Uterus (tissue), 4 donors: ENCODE results near the gene FMN2. TPM values are rescaled to one million over a fixed set of nuclear protein-coding genes. Genes with fewer than 3 reads are reported as not detected.

Experiments used
- DNase-seq, 2 donors: peaks; one replicate each; pipeline ENCODE4 v3.0.0-alpha.2; 2019 to 2020
- H3K27ac ChIP-seq, 2 donors: fragments of 200-600 bp; sonication (generic); 1 replicate in 1 of 2; 2 replicates in 1 of 2; pipeline ENCODE4 v1.5.1; 2016 to 2018
- H3K27me3 ChIP-seq, 2 donors: fragments of 200-600 bp; sonication (generic); one replicate each; pipeline ENCODE4 v1.5.1; 2018 to 2019; ENCODE audit warnings: control low read depth in 1 of 2
- H3K36me3 ChIP-seq, 2 donors: fragments of 200-600 bp; sonication (generic); one replicate each; pipeline ENCODE4 v1.5.1; 2019; ENCODE audit warnings: control low read depth in 1 of 2
- H3K4me1 ChIP-seq, 2 donors: fragments of 200-600 bp; sonication (generic); one replicate each; pipeline ENCODE4 v1.5.1; 2018 to 2019; ENCODE audit warnings: control low read depth in 1 of 2
- H3K4me3 ChIP-seq, 2 donors: fragments of 200-600 bp; sonication (generic); 1 replicate in 1 of 2; 2 replicates in 1 of 2; pipeline ENCODE4 v1.5.1; 2018 to 2019; ENCODE audit warnings: mild to moderate bottlenecking in 1 of 2
- H3K9me3 ChIP-seq, 2 donors: fragments of 200-600 bp; sonication (generic); one replicate each; pipeline ENCODE4 v1.5.1; 2019; ENCODE audit warnings: control low read depth in 1 of 2
- CTCF ChIP-seq, 4 experiments: fragments of 200-600 bp in 2 of 4; fragments of 450-650 bp in 2 of 4; sonication (generic) in 2 of 4; IDR thresholded peaks; one replicate each; pipeline ENCODE4 v1.5.1; 2016 to 2019; ENCODE audit warnings: antibody characterized with exemption in 4 of 4, mild to moderate bottlenecking in 2 of 4, moderate library complexity in 1 of 4
- POLR2A ChIP-seq, 2 donors: fragments of 450-650 bp; IDR thresholded peaks; one replicate each; pipeline ENCODE4 v1.6.1; 2016; ENCODE audit warnings: antibody characterized with exemption in 2 of 2, mild to moderate bottlenecking in 1 of 2, moderate library complexity in 1 of 2
- intact Hi-C: fragments of 100-400 bp; cut with DNase I; formaldehyde crosslinking; loops from one replicate; pipeline ENCODE4 v1.15.1; 2023; ENCODE audit warnings: low total_unique reads
- total RNA-seq, 4 donors: library from RNA; depleted of rRNA in 3 of 4; stranded (reverse); fragments of >200 nt in 3 of 4; gene quantifications; one replicate each; pipeline versions ENCODE4 v1.1.0 to v1.2.4, GENCODE V29; 2014 to 2023
- donor health status: DM: yes; HTN: yes; CAD: no.

FMN2 gene
- total RNA-seq, 4 donors from 2014 or later: 1.0 to 6.5 (median 2.3) TPM; not detected in 1

GRCh38 chr1:240117930-240118329 lies 26.2 kb downstream of the FMN2 start:
- intact Hi-C loops: no loop called here
- no peaks in the 10 kb centered on the region for H3K27me3 ChIP-seq
- H3K4me3 ChIP-seq: no peak overlapping the region
- H3K36me3 ChIP-seq: no peaks in the 10 kb centered on the region
- H3K4me1 ChIP-seq: no peaks in the 10 kb centered on the region
- no peaks in the 10 kb centered on the region for H3K9me3 ChIP-seq
- DNase-seq: no peak
- no peak for TF ChIP-seq POLR2A (IDR thresholded peaks at IDR 0.05)
- no peak for TF ChIP-seq CTCF (IDR thresholded peaks at IDR 0.05)
- H3K27ac ChIP-seq: no peak overlapping the region

DNA sequence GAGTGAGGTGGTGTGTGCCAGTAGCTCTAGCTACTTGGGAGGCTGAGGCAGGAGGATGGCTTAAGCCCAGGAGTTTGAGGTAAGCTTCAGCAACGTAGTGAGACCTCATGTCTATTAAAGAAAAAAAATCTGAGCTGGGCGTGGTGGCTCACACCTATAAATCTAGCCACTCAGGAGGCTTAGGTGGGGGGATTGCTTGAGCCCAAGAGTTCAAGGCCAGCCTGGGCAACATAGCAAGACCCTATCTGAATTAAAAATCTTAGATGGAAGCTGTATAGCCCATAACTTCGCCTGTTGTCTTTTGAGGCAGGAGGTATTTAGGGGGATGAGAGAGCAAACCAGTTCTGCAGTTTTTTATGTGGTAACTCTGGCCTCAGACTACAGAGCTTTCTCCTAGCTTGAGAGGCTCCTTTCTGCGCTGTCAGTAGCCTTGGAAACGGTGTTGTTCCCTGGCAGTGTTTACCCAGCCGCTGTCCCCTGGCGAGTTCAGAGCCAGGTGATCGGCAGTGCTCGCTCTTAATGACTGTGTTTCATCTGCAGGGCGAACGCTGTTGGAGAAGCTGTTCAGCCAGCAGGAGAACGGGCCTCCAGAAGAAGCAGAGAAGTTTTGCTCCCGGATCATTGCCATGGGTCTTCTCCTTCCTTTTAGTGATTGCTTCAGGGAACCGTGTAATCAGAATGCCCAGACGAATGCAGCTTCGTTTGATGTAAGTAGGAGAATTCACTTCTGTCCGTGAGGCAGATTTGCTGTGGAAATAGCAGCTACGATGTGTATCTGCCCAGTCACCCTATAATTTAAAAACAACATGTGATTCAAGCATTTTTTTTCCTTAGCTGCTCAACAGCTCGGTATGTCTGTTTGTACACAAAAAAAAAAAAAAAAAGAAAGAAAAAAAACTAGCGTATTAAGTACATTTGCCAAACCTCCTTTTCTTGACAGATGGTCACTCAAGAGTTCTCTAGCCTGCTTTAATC lies 31.2 kb downstream of the FMN2 start:
- H3K27ac ChIP-seq: no peak overlapping the region
- no peak for TF ChIP-seq CTCF (IDR thresholded peaks at IDR 0.05)
- H3K27me3 ChIP-seq: no peaks in the 10 kb centered on the region
- H3K4me3 ChIP-seq: no peak overlapping the region
- DNase-seq: no peak
- no peaks in the 10 kb centered on the region for H3K4me1 ChIP-seq
- intact Hi-C loops: no loop called here
- H3K9me3 ChIP-seq: no peaks in the 10 kb centered on the region
- no peaks in the 10 kb centered on the region for H3K36me3 ChIP-seq

DNA sequence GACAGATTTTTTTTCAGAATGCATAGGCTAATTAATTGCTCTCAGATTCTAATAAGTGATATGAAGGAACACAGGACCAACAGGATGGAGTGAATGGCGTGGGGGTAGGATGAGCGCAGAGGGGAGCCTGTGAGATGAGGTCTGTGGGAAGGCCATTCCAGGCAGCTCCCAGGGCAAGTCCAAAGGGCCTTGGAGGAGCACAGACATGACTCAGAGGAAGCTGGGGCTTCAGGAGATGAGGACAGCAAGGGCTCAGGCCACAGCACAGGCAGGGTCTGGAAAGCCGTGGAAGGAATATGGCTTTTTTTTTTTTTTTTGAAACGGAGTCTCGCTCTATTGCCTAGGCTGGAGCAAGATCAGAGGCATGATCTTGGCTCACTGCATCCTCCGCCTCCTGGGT lies 35.1 kb downstream of the FMN2 start:
- Histone ChIP-seq H3K36me3 (no peaks in the 10 kb centered on the region), H3K4me1 (no peaks in the 10 kb centered on the region), H3K4me3 (no peak overlapping the region), H3K27ac (no peak overlapping the region), H3K9me3 (no peaks in the 10 kb centered on the region), H3K27me3 (no peaks in the 10 kb centered on the region)
- no peak for TF ChIP-seq CTCF (IDR thresholded peaks at IDR 0.05)
- no peak for TF ChIP-seq POLR2A (IDR thresholded peaks at IDR 0.05)
- intact Hi-C loops: no loop called here
- DNase-seq: no peak

DNA sequence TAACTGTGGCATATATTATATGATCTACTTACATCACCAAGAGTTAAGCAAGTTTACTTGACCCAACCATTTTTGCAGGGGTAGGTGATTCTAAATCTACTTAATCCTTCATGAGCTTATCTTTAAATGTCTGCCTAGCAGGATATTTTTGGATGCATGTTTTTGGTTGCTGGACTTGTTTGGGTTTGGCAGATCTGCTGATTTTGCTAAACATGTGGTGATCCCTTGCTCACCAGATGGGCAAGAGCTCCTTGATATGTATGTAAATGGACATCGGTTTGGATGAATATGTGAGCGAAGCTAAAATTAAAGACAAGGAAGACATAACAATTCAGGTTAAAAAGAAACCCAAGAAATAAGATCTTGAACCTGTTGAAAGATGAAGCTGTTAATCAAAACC lies 36.7 kb downstream of the FMN2 start:
- Histone ChIP-seq H3K27me3 (no peaks in the 10 kb centered on the region), H3K27ac (no peak overlapping the region), H3K4me1 (no peaks in the 10 kb centered on the region), H3K9me3 (no peaks in the 10 kb centered on the region), H3K36me3 (no peaks in the 10 kb centered on the region), H3K4me3 (no peak overlapping the region)
- no peak for DNase-seq
- TF ChIP-seq CTCF (IDR thresholded peaks at IDR 0.05) (no peak), POLR2A (IDR thresholded peaks at IDR 0.05) (no peak)
- intact Hi-C loops: no loop called here

- Histone ChIP-seq H3K4me3 (no peak overlapping the region), H3K36me3 (no peaks in the 10 kb centered on the region), H3K4me1 (no peaks in the 10 kb centered on the region), H3K27ac (no peak overlapping the region), H3K9me3 (no peaks in the 10 kb centered on the region), H3K27me3 (no peaks in the 10 kb centered on the region)
- no peak for DNase-seq
- intact Hi-C loops: no loop called here
- no peak for TF ChIP-seq CTCF (IDR thresholded peaks at IDR 0.05)
- TF ChIP-seq POLR2A (IDR thresholded peaks at IDR 0.05): no peak
Observed at GRCh38 chr1:240134113-240134512, 42.4 kb downstream of the FMN2 start.
